GM12891 (cell line): Measurements from ENCODE around the gene RPS6KA6.

Experiments
- POLR2AphosphoS5 ChIP-seq: IDR thresholded peaks from 2 replicates; pipeline ENCODE4 v1.6.1; 2011; ENCODE audit warnings: low read depth, low read length, control low read depth
- SPI1 ChIP-seq: IDR thresholded peaks from 2 replicates; pipeline ENCODE4 v1.6.1; 2011; ENCODE audit warnings: low read depth, low read length, control low read depth

DNA sequence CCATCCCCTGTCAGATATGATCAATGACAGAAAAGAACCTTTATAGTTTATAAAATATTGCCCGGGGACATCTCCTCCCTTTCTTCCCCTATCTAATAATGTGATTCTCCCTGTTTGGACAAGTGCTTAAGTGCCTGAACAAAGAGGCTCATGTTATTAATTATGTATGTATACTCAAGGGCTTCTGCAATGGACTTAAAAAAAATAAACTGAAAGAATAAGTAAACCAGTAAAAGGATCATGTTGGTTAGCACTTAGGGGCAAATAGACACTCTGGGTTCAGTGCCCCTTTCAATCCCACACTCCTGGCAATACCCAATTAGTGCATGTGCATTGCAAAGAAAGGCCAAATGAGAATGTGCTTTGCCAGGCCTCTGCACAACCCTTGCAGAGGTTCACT lies 30.7 kb upstream of the RPS6KA6 start:
- TF ChIP-seq POLR2AphosphoS5, result no peak
- TF ChIP-seq SPI1, result no peak
